Measurements from ENCODE around the gene CEP192.

DNA sequence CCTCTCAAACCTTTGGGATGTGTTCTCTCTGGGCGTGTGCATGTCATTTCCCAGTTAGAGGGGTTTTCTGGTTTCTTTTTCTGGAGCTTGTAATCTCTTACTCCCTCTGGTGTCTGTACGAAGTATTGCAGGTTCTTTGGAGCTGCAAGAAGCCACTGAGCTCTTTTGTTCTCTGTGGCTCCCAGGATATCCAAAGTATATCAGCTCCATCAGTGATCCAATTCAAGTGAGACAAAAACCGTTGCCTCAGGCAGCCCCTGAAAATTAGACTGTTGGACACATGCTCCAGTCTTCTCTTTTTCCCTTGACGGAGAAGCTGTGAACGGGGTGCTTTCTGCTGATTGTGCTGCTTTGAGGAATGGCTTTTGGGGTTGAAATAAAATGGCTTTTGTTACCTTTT, 168.4 kb downstream of the CEP192 start:
- TF ChIP-seq, protein P1, sequence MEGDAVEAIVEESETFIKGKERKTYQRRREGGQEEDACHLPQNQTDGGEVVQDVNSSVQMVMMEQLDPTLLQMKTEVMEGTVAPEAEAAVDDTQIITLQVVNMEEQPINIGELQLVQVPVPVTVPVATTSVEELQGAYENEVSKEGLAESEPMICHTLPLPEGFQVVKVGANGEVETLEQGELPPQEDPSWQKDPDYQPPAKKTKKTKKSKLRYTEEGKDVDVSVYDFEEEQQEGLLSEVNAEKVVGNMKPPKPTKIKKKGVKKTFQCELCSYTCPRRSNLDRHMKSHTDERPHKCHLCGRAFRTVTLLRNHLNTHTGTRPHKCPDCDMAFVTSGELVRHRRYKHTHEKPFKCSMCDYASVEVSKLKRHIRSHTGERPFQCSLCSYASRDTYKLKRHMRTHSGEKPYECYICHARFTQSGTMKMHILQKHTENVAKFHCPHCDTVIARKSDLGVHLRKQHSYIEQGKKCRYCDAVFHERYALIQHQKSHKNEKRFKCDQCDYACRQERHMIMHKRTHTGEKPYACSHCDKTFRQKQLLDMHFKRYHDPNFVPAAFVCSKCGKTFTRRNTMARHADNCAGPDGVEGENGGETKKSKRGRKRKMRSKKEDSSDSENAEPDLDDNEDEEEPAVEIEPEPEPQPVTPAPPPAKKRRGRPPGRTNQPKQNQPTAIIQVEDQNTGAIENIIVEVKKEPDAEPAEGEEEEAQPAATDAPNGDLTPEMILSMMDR (conservative IDR thresholded peaks at IDR 0.05; ENCODE audit: low read depth, low read length), result peak; percentile 76
- TF ChIP-seq SMC3 (IDR thresholded peaks at IDR 0.05; ENCODE audit: low read depth, low read length) (peak; percentile 69), CHD1 (IDR thresholded peaks at IDR 0.05; ENCODE audit: low read depth, low read length) (no peak), BHLHE40 (IDR thresholded peaks at IDR 0.05; ENCODE audit: low read depth, low read length) (no peak), POLR2A (IDR thresholded peaks at IDR 0.05; ENCODE audit: low read depth, low read length) (no peak), CEBPB (IDR thresholded peaks at IDR 0.05; ENCODE audit: low read depth, low read length) (no peak), RFX5 (IDR thresholded peaks at IDR 0.05; ENCODE audit: low read depth, low read length) (no peak), MAFK (IDR thresholded peaks at IDR 0.05; ENCODE audit: low read depth, low read length) (no peak), RAD21 (IDR thresholded peaks at IDR 0.05; ENCODE audit: low read length) (peak; percentile 70), FOS (IDR thresholded peaks at IDR 0.05; ENCODE audit: low read depth, low read length) (no peak), NFE2L2 (IDR thresholded peaks at IDR 0.05; ENCODE audit: low read depth, low read length) (no peak), MAZ (IDR thresholded peaks at IDR 0.05; ENCODE audit: borderline replicate concordance, low read depth, low read length) (no peak)
- TF ChIP-seq, protein P2, sequence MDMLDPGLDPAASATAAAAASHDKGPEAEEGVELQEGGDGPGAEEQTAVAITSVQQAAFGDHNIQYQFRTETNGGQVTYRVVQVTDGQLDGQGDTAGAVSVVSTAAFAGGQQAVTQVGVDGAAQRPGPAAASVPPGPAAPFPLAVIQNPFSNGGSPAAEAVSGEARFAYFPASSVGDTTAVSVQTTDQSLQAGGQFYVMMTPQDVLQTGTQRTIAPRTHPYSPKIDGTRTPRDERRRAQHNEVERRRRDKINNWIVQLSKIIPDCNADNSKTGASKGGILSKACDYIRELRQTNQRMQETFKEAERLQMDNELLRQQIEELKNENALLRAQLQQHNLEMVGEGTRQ (IDR thresholded peaks at IDR 0.05; ENCODE audit: low read depth, low read length), result no peak

All from IMR-90 (cell line).